TTC549 (cell line): ENCODE results near the gene TTC9C.
"Not testable (repeated sequence)": the region's sequence is repeated elsewhere in the genome, so short reads cannot be mapped to it uniquely, and the experiment has no call there.

Source experiments
- FAIRE-seq: peaks from 2 replicates; lab custom pipeline; 2012; peaks lifted over from hg19 to GRCh38; lab: Jason Lieb, UNC

Gene TTC9C

GRCh38 chr11:62752994-62753735 is 24.9 kb downstream of the TTC9C start:
- FAIRE-seq, result no peak

DNA sequence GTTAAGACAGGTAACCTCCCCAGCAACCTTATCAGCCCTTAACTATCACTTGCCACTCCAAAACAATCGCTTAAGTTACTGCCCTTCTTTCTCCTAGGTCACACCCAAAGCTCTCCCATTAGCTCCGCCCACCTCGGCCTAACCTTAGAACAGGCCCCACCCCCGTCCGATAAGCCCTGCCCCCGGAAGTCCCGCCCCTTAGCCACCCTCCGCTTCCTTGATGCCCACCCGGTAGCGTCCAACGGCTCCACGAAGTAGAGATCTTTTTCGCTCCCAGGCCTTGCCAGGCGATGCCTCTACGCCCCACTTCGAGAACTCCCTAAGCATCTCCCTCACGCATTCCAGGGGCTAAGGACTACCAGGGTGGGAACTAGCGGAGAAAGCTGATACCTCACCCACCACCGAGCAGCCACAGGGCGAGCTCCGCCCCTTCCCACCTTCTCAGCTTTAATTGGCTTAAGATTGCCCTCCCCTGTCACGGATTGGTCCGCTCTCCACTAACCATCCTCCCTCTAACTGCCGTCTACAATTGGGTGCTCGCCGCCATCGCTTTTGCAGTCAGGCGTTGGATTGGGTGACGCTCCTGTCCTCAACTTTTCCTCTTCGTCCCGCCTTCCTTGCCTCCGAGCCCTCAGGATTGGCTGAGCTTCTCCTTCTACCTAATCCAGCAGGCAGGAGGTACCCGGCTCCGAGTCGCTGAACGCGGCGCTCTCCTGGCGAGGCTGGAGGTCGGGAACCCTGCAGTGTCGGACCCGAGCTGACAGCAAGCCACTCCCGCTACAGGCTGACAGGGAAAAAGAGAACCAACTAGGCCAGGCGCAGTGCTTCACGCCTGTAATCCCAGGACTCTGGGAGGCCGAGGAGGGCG is 25.7 kb downstream of the TTC9C start, which contains the start of gene ZBTB3:
ZBTB3 (minus strand) TSS at position 425 of the 868 bp plus-strand sequence. CDS start 496 bp downstream, outside the sequence.
- peak; percentile 92 for FAIRE-seq

- no peak for FAIRE-seq
These were observed 26.9 kb downstream of the TTC9C start for GRCh38 chr11:62755086-62755615.

- FAIRE-seq, result no peak
These were observed 29.8 kb downstream of the TTC9C start for GRCh38 chr11:62757846-62758788.

DNA sequence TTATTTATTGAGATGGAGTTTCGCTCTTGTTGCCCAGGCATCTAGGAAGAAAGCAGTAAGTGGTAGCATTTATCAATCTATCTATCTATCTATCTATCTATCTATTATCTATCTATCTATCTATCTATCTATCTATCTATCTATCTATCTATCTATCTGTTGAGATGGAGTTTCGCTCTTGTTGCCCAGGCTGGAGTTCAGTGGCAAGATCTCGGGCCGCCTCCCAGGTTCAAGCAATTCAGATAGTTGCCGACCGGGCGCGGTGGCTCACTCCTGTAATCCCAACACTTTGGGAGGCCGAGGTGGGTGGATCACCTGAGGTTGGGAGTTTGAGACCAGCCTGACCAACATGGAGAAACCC is 32.6 kb downstream of the TTC9C start:
- not testable (repeated sequence) for FAIRE-seq

GRCh38 chr11:62770778-62771143 is 42.5 kb downstream of the TTC9C start:
- no peak for FAIRE-seq

DNA sequence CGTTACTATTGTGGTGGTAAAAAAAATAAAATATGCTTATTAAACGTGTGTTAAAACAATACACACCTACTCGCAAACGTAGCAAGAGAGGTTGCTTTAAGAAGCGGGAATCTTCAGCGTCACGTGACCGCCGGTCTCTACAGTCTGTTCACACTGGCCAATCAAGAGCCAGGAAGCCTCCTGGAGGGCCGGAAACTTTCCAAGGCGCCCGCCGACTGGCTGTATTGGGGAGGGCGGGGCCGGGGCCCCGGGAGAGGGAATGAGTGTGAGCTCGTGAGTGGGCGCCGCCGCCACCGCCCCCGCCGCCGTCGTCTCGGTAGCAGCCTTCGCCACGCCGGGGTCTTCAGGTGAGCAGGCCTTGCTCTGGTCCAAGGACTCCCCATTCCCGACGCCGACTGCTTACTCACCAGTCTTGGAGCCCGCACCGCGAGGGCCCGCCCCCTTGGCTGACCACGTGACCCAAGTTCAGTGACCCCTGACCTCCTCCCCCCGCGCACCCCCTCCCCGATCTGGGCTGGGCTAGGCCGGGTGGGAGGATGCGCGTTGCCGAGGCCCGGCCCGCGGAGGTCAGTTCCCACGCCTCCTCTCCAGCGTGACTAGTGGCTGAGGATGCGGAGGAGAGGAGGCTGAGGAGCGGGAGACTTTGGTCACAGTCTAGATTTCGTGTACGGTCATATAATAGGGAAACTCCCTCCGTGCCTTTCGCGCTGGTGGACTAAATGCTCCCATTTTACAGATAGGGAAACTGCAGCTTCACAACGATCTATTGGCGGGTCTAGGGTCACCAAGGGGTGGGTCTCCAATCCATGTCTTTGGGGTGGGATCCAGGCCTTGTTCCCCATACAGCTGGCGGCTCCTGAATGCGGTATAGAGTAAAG is 43.1 kb downstream of the TTC9C start, which contains the start of gene TAF6L:
TAF6L (plus strand) TSS at position 253 of the 878 bp plus-strand sequence. CDS start 4,388 bp downstream, outside the sequence.
- FAIRE-seq, result no peak

DNA sequence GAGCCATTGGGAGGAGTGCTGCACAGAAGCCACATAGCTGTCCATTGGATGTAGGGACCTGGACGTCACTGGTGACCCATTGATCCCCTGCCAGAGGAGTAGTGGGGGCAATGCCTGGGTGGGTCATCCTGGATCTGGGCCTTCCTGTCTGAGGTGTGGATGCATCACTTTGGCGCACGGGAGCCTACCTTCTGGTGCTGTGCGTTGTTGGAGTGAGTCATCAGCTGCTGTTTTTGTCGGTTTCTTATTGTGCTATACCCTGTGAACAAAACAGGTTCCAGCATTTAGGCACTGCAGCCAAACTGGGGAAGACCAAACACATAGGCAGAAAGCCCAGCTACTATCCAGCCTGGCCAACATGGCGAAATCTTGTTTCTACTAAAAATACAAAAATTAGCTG is 46.1 kb downstream of the TTC9C start:
- no peak for FAIRE-seq

DNA sequence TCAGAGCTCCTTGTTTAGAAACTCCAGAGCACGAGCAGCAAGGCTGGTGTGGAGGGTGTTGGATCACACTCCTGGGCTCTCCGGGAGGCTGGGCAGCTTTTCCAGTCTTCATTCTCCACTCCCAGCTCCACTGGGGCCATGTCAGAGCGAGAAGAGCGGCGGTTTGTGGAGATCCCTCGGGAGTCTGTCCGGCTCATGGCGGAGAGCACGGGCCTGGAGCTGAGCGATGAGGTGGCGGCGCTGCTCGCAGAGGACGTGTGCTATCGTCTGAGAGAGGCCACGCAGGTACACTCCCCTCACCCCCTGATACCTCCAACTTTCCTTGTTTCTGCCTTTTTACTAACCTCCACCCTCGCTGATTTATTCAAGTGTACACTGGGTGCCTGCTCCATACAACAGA is 47.4 kb downstream of the TTC9C start:
- no peak for FAIRE-seq

DNA sequence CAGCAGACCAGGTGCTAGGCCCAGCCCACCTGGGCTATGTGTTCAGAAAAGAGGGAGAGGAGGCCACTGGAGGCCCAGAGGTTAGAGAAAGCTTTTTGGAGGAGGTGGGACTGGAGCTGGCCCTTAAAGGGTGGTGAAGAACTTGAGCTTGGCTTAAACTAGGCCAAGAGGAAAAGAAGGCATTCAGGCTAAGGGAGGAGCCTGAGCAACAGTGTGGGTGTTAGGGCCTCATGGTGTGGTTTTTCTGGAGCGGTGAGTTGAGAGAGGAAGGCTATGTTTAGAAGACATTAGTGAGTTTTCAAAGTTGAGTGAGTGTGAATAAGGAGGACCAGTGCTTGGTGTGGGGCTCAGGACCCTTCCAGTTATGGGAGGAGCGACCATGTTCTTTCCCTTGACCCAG is 49.1 kb downstream of the TTC9C start:
- FAIRE-seq, result no peak

- FAIRE-seq, result no peak
These were observed 50.2 kb downstream of the TTC9C start for GRCh38 chr11:62778441-62778840.

- no peak for FAIRE-seq
These were observed 54.5 kb downstream of the TTC9C start for GRCh38 chr11:62782753-62783152.

DNA sequence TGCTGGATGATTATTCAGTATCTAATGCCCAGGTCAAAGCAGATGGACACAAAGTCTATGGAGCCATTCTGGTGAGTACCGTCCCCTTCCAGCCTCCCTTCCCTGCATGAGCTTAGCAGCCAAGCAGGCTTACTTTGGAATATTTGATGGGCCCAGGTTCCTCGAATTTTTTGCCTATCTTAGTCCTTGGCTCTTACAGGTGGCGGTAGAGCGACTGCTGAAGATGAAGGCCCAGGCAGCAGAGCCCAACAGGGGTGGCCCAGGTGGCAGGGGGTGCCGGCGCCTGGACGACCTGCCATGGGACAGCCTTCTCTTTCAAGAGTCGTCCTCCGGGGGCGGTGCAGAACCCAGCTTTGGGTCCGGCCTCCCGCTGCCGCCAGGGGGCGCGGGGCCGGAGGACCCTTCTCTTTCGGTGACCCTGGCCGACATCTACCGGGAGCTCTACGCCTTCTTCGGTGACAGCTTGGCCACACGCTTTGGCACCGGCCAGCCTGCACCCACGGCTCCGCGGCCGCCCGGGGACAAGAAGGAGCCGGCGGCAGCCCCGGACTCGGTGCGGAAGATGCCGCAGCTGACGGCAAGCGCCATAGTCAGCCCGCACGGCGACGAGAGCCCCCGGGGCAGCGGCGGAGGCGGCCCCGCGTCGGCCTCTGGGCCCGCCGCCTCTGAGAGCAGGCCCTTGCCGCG is 58.2 kb downstream of the TTC9C start:
- FAIRE-seq, result no peak

- FAIRE-seq, result no peak
These were observed 58.9 kb downstream of the TTC9C start, which contains the start of gene TMEM179B for GRCh38 chr11:62787005-62787759. TMEM179B (plus strand) TSS chr11:62787402; CDS start chr11:62787432, 30 bp downstream.
